Measurements from ENCODE around the gene EDN3.

GRCh38 chr20:59331721-59332329 is 31.4 kb downstream of the EDN3 start:
- no peak for TF ChIP-seq TAF1 (IDR thresholded peaks at IDR 0.05; ENCODE audit: borderline replicate concordance, low read depth, low read length)
- TF ChIP-seq POLR2A (IDR thresholded peaks at IDR 0.05; ENCODE audit: low read depth, low read length), result no peak

Data from GM12892 (cell line).